AG08395 (cell line): ENCODE measurements around the gene SRPK1.
"Not testable (repeated sequence)": the region's sequence is repeated elsewhere in the genome, so short reads cannot be mapped to it uniquely, and the experiment has no call there.

Experiments
- DNase-seq: peaks from one replicate; pipeline ENCODE4 v3.0.0; 2012; ENCODE audit warnings: mixed read lengths, low spot score

SRPK1 gene

DNA sequence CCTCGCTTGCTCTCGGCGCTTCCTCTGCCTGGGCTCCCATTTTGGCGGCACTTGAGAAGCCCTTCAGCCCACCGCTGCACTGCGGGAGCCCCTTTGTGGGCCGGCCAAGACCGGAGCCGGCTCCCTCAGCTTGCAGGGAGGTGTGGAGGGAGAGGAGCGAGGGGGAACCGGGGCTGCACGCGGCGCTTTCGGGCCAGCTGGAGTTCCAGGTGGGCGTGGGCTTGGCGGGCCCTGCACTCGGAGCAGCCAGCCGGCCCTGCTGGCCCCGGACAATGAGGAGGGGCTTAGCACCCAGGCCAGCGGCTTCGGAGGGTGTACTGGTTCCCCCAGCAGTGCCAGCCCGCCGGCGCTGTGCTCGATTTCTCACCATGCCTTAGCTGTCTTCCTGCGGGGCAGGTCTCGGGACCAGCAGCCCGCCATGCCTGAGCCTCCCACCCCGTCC is 10.2 kb upstream of the SRPK1 start:
- DNase-seq = no peak

- no peak for DNase-seq
Observed at GRCh38 chr6:35929601-35930000, 8.7 kb upstream of the SRPK1 start.

DNA sequence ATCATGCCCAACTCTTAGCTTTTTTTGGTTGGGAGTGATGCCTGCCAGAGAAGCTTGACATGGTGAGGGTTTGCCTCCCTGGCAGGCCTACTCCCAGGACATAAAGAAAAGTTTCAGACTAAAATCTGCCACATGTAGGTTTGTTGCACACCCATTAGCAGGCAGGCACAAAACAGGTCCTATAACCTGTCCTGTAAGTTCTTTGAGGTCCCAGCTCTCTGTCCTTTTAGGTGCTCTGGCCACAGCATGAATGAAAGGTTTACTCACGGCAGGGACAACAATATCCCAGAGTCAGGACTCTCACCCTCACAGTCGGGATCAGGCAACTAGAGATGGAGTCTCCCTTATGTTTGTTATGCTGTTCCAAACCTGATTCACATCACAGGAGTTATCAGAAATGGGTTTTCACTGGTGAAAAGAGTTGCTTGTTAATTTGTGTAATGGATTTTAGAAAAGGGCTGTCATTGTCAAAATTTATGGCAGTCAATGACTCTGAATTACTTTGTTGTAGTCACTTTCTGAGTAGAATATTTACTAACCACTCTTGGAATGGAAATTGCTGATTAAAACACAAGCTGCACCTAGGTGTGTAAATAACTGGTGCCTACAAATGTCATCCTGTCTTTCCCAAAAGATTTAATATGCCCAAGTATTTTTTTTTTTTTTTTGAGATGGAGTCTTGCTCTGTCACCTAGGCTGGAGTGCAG is 5.8 kb upstream of the SRPK1 start:
- DNase-seq = no peak

- no peak for DNase-seq
Observed at GRCh38 chr6:35925961-35926360, 5.1 kb upstream of the SRPK1 start.

DNA sequence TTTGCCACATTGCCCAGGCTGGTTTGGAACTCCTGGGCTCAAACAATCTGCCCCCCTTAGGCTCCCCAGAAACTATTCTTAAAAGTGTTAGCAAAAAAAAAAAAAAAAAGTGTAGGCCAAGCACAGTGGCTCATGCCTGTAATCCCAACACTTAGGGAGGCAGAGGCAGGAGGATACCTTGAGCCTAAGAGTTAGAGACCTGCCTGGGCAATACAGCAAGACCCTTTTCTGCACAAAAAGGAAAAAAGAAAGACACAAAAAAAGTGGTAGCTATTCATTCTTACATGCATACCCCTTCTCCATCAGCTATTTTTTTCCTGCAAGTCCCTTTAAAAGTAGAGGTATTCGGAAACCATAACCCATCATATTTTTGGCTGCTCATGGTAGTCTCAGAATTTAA is 3.2 kb upstream of the SRPK1 start:
- no peak for DNase-seq

DNA sequence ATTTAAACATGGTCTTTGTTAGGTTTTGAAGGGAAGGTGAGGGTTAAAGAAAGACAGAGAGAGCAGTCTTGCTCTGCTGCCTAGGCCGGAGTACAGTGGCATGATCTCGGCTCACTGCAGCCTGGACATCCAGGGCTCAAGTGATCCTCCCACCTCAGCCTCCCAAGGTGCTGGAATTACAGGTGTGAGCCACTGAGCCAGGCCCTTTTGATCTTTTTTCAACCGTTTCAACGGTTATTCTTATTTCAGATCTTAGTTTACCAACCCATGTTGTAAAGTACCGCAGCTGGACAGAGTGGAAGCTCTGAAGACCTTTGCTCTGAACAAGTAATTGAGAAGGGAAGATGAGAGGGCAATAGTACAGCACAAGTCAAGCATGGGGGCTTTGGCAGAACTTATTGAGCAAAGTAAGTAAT is 1.2 kb upstream of the SRPK1 start:
- no peak for DNase-seq

DNA sequence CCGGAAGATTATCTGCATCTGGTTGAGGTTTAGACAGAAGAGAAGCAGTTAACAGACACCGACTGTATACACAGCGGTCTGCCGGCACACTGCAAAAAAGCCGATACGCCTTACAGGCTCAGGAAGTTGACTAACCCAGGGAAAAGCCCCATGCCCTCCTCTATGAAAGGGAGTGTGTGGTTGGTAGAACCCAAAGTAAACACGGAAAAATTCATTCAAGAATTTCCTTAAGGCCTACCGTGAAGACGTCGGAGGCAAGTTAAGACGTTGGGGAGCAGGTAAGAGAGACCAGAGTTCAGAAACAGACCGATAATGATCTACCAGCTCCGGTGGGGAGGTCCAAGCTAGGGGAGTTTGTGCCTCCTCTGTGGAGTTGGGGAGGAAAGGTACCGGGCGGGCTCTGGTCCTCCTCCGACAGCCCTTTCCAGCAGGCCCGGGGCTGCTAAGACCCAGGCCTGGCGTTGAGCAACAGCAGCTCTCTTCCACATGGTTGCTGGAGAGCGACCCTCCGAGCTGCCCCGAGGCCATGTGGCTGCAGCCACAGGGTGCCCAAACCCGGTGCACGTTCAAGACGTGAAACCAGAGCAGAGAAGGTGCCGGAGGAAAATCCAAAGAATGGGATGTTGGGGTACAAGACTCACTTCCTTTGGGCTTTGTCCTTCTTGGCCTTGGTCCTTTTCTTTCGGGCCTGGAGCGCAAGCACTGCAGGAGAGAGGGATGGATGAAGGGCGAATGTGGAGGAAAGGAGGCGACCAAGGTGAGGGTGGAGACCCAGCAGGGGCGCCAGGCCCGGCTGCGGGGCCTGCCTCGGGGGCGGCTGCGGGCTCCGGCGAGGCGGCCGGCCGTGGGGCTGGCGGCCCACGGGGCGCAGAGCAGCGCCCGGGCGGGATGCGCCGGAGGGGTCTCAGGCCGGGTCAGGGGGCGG is 809 bp downstream of the SRPK1 start:
- DNase-seq = peak; percentile 36

- DNase-seq = no peak
Observed at GRCh38 chr6:35919085-35919826, 1.6 kb downstream of the SRPK1 start.

GRCh38 chr6:35916893-35917292 is 4.0 kb downstream of the SRPK1 start:
- not testable (repeated sequence) for DNase-seq

DNA sequence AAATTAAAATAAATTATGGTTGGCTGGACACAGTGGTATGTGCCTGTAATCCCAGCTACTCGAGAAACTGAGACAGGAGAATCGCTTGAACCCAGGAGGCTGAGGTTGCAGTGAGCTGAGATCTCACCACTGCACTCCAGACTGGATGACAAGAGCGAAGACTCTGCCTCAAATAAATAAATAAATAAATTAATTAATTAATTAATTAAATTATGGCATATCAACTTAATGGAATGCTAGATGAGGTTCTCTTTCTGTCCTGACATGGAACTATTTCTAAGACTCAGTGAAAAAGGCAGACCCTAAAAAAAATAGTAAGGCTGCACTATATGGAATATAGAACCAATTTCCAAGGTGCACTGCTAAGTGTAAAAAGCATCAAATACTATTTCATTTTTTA is 4.8 kb downstream of the SRPK1 start:
- no peak for DNase-seq

- no peak for DNase-seq
Observed at GRCh38 chr6:35914536-35914935, 6.4 kb downstream of the SRPK1 start.

DNA sequence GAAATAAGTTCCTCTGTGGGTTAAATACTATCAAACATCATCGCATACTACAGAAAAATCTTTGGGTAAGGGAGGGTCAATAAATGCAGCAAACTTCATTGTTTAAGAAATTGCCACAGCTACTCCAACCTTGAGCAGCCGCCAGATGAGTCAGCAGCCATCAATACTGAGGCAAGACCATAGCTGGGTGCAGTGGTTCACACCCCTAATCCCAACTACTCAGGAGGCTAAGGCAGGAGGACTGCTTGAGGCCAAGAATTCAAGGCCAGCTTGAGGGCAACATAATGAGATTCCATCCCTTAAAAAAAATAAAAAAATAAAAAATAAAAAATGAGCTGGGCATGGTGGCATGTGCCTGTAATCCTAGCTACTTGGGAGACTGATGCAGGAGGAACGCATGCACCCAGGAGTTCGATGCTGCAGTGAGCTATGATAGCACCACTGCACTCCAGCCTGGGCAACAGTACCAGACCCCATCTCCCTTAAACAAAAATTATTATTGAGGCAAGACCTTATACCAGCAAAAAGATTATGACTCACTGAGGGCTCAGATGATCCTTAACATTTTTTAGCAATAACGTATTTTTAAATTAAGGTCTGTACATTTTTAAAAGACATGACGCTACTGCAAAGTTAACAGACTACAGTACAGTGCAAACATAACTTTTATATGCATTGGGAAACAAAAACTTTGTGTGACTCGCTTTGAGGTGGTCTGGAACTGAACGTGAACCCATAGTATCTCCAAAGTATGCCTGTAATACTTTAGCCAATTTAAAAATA is 8.8 kb downstream of the SRPK1 start:
- DNase-seq = no peak

DNA sequence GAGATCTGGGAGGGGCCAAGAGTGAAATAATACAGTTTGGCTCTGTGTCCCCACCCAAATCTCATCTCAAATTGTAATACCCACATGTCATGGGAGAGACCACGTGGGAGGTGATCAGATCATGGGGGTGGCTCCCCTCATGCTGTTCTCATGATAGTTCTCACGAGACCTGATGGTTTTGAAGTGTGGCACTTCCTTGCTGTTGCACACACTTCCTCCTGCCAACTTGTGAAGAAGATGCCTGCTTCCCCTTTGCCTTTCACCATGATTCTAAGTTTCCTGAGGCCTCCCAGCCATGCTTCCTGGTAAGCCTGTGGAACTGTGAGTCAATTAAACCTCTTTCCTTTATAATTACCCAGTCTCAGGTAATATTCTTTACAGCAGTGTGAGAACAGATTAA is 11.3 kb downstream of the SRPK1 start:
- DNase-seq = not testable (repeated sequence)

- DNase-seq = not testable (repeated sequence)
Observed at GRCh38 chr6:35908753-35909401, 12.0 kb downstream of the SRPK1 start.

GRCh38 chr6:35907750-35908149 is 13.1 kb downstream of the SRPK1 start:
- no peak for DNase-seq

GRCh38 chr6:35906499-35906846 is 14.4 kb downstream of the SRPK1 start:
- DNase-seq = no peak

- DNase-seq = no peak
Observed at GRCh38 chr6:35905841-35906498, 14.9 kb downstream of the SRPK1 start.

GRCh38 chr6:35905141-35905785 is 15.6 kb downstream of the SRPK1 start:
- no peak for DNase-seq

GRCh38 chr6:35903679-35904078 is 17.2 kb downstream of the SRPK1 start:
- no peak for DNase-seq

GRCh38 chr6:35900448-35900847 is 20.4 kb downstream of the SRPK1 start:
- DNase-seq = no peak
